Caco-2 (cell line): Measurements from ENCODE around the gene COG1. TPM values are rescaled to one million over a fixed set of nuclear protein-coding genes. Genes with fewer than 3 reads are reported as not detected.

ENCODE experiments used
- BruUV-seq: library from RNA; stranded (reverse); fragments of 400-500 nt; replicated peaks from 2 replicates; lab custom pipeline; 2021; lab: Mats Ljungman, UMichigan
- CTCF ChIA-PET: fragments of 300-600 bp; sonication (Branson Sonifier 250); formaldehyde crosslinking; loops from one replicate; lab custom pipeline; 2022; ENCODE audit warnings: antibody characterized with exemption; lab: Charles Lee
- POLR2A ChIA-PET: fragments of 300-600 bp; sonication (Branson Sonifier 250); formaldehyde crosslinking; loops from one replicate; lab custom pipeline; 2022; ENCODE audit warnings: antibody characterized with exemption; lab: Charles Lee
- DNase-seq, 2 experiments: peaks; one replicate each; pipeline versions ENCODE4 v3.0.0 to v3.0.0-alpha.2; 2020 to 2022
- H3K27me3 ChIP-seq: replicated peaks from 2 replicates; pipeline ENCODE4 v1.6.0; 2011; ENCODE audit warnings: low read length; ENCODE audit not compliant: control insufficient read depth, insufficient read depth
- H3K36me3 ChIP-seq: 2 replicates; pipeline ENCODE4 v1.5.1; 2011; ENCODE audit warnings: low read length; ENCODE audit not compliant: control insufficient read depth, insufficient read depth
- H3K4me1 ChIP-seq: fragments of 250-450 bp; sonication (Bioruptor Pico); 2 replicates; pipeline ENCODE4 v1.5.1; 2020; ENCODE audit warnings: mild to moderate bottlenecking
- H3K4me3 ChIP-seq: 2 replicates; pipeline ENCODE4 v1.5.1; 2011; ENCODE audit warnings: low read depth, mild to moderate bottlenecking, control low read depth, low read length
- H3K9me3 ChIP-seq: fragments of 250-450 bp; sonication (Bioruptor Pico); 2 replicates; pipeline ENCODE4 v1.5.1; 2020; ENCODE audit warnings: mild to moderate bottlenecking, moderate library complexity
- H3K27ac Mint-ChIP-seq: one replicate; pipeline ENCODE4 v1.8.0; 2022; ENCODE audit warnings: mixed read lengths; ENCODE audit not compliant: unreplicated experiment
- H3K27me3 Mint-ChIP-seq: one replicate; pipeline ENCODE4 v1.8.0; 2022; ENCODE audit warnings: mixed read lengths; ENCODE audit not compliant: insufficient read depth, unreplicated experiment
- H3K36me3 Mint-ChIP-seq: one replicate; pipeline ENCODE4 v1.8.0; 2022; ENCODE audit warnings: mild to moderate bottlenecking, mixed read lengths; ENCODE audit not compliant: insufficient read depth, unreplicated experiment
- H3K4me1 Mint-ChIP-seq: one replicate; pipeline ENCODE4 v1.8.0; 2022; ENCODE audit warnings: low read depth, mixed read lengths; ENCODE audit not compliant: unreplicated experiment
- H3K4me3 Mint-ChIP-seq: one replicate; pipeline ENCODE4 v1.8.0; 2022; ENCODE audit warnings: mild to moderate bottlenecking, moderate library complexity, mixed read lengths; ENCODE audit not compliant: unreplicated experiment
- H3K9me3 Mint-ChIP-seq: one replicate; pipeline ENCODE4 v1.8.0; 2022; ENCODE audit warnings: mixed read lengths; ENCODE audit not compliant: unreplicated experiment
- intact Hi-C: fragments of 100-400 bp; cut with micrococcal nuclease; formaldehyde crosslinking; loops from one replicate; pipeline ENCODE4 v1.10.0; 2022; ENCODE audit not compliant: unreplicated experiment
- total RNA-seq: library from RNA; stranded (reverse); gene quantifications from 2 replicates; pipeline ENCODE4 v1.2.3, GENCODE V29; 2022
- TF ChIP-seq, protein P1 (sequence below), 2 experiments: fragments of 200-600 bp in 1 of 2; IDR thresholded peaks; 1 replicate in 1 of 2; 2 replicates in 1 of 2; pipeline versions ENCODE4 v1.5.1 to v1.8.0; 2011 to 2022; ENCODE audit warnings: antibody characterized with exemption in 1 of 2, control low read depth in 1 of 2, inconsistent platforms in 1 of 2, low read depth in 1 of 2, low read length in 1 of 2, mild to moderate bottlenecking in 1 of 2, moderate library complexity in 1 of 2; ENCODE audit not compliant: insufficient read depth in 1 of 2, severe bottlenecking in 1 of 2, unreplicated experiment in 1 of 2

COG1 gene
- total RNA-seq, 1 experiment from 2014 or later, result 36.8 TPM

DNA sequence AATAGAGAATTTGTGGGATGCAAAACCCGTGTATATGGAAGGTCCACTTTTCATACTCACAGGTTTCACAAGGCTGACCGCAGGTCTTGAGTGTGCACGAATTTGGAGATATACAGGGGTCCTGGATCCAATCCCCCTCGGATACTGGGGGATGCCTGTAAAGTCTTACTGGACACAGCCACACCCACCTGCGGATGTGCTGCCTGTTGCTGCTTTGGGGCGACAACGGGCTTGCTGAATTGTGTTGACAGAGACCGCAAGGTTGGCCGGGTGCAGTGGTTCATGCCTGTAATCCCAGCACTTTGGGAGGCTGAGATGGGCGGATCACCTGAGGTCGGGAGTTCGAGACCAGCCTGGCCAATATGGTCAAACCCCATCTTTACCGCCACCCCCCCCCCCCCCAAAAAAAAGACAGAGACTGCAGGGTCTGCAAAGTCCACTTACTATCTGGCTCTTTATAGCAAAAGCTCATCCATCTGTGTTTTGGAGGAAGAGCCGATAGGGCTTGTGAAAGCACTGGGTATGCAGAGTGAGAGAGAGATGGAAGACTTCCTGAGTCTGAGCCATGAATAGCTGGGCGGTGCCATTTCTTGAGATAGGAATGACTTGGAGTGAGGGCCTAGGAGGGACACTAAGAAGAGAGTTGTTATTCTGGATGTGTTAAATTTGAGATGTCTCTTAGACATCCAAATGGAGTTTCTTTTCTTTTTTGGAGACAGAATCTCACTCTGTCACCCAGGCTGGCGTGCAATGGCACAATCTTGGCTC lies 6.4 kb upstream of the COG1 start:
- Mint-ChIP-seq H3K27me3 (no peaks in the 10 kb centered on the region), H3K4me1 (peaks cover 26% of the 10 kb centered on the region), H3K4me3 (no peak overlapping the region), H3K36me3 (peaks cover 49% of the 10 kb centered on the region), H3K27ac (peak overlapping the region; percentile 2), H3K9me3 (peaks cover 46% of the 10 kb centered on the region)
- intact Hi-C loops, result loop anchor here (2.0 kb wide), 1 partner anchor 30 kb away; no protein-coding TSS in a partner anchor
- no peak overlapping the region for H3K4me3 ChIP-seq
- DNase-seq, result no peak
- TF ChIP-seq, protein P1, sequence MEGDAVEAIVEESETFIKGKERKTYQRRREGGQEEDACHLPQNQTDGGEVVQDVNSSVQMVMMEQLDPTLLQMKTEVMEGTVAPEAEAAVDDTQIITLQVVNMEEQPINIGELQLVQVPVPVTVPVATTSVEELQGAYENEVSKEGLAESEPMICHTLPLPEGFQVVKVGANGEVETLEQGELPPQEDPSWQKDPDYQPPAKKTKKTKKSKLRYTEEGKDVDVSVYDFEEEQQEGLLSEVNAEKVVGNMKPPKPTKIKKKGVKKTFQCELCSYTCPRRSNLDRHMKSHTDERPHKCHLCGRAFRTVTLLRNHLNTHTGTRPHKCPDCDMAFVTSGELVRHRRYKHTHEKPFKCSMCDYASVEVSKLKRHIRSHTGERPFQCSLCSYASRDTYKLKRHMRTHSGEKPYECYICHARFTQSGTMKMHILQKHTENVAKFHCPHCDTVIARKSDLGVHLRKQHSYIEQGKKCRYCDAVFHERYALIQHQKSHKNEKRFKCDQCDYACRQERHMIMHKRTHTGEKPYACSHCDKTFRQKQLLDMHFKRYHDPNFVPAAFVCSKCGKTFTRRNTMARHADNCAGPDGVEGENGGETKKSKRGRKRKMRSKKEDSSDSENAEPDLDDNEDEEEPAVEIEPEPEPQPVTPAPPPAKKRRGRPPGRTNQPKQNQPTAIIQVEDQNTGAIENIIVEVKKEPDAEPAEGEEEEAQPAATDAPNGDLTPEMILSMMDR (IDR thresholded peaks at IDR 0.05; ENCODE audit: insufficient read depth in 1 of 2, low read depth in 1 of 2, low read length in 1 of 2, severe bottlenecking in 1 of 2, unreplicated experiment in 1 of 2), result no peak
- H3K27me3 ChIP-seq, result no peaks in the 10 kb centered on the region
- POLR2A ChIA-PET, result no interaction called here
- H3K4me1 ChIP-seq, result peaks cover 22% of the 10 kb centered on the region
- H3K36me3 ChIP-seq, result no peaks in the 10 kb centered on the region
- BruUV-seq, result no TSS peak
- H3K9me3 ChIP-seq, result peaks cover 15% of the 10 kb centered on the region
- CTCF ChIA-PET, result interaction anchor here (0.9 kb wide), 1 partner anchor 459 kb away, joined by 5 read pairs; no protein-coding TSS in a partner anchor

DNA sequence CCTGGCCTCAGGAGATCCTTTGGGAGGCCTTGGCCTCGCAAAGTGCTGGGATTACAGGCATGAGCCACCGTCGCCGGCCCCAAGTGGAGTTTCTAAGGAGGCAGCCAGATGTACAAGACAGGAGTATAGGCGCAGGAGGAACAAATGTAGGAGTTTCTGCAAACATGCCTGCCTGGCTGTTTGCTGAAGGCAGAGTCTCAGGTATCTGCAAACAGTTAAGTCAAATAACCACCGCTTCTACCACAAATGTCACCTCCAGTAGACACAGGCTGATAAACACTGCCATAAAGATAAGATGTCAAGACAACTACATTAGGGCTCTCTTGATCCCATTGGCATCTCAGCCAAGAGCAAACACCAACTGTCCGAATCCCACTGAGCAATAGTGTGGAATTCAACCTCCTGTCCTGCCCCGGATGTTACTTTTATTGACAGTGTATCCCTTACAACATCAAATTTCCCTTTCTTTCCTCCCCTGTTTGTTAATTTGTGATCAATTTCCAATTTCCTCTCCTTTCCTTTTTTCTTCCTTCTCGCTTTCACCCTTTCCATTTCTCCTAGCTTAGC lies 5.6 kb upstream of the COG1 start:
- H3K4me1 Mint-ChIP-seq, result peaks cover 26% of the 10 kb centered on the region
- DNase-seq, result peak; percentile 80 to 85
- H3K27me3 Mint-ChIP-seq, result no peaks in the 10 kb centered on the region
- Histone ChIP-seq H3K36me3 (no peaks in the 10 kb centered on the region), H3K4me3 (no peak overlapping the region), H3K27me3 (no peaks in the 10 kb centered on the region), H3K9me3 (peaks cover 15% of the 10 kb centered on the region), H3K4me1 (peaks cover 21% of the 10 kb centered on the region)
- H3K4me3 Mint-ChIP-seq, result no peak overlapping the region
- intact Hi-C loops, result loop anchor here (2.0 kb wide), 1 partner anchor 30 kb away; no protein-coding TSS in a partner anchor
- no TSS peak for BruUV-seq
- CTCF ChIA-PET, result no interaction called here
- H3K27ac Mint-ChIP-seq, result peak overlapping the region; percentile 2
- POLR2A ChIA-PET, result no interaction called here
- H3K9me3 Mint-ChIP-seq, result peaks cover 46% of the 10 kb centered on the region
- TF ChIP-seq, protein P1 (IDR thresholded peaks at IDR 0.05; ENCODE audit: insufficient read depth in 1 of 2, low read depth in 1 of 2, low read length in 1 of 2, severe bottlenecking in 1 of 2, unreplicated experiment in 1 of 2), result no peak
- peaks cover 51% of the 10 kb centered on the region for H3K36me3 Mint-ChIP-seq

DNA sequence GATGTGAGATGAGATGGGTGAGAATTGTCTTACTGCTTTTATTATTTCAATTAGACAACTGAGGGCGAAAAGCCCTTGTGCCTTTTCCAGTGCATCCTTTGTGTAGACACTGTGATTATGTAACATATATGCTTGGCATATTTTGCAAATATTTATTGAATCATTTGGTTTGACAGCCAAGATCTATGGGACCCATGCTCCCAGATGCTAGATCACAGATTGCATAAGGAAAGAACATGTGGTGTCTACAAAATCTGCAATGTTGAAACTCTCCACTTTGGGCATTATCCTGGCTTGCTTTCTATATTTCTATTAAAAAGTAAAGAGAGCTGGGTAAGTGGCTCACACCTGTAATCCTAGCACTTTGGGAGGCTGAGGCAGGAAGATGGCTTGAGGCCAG lies 4.8 kb upstream of the COG1 start:
- Mint-ChIP-seq H3K36me3 (peaks cover 54% of the 10 kb centered on the region), H3K4me3 (no peak overlapping the region), H3K4me1 (peaks cover 22% of the 10 kb centered on the region), H3K9me3 (peaks cover 40% of the 10 kb centered on the region), H3K27ac (peak overlapping the region; percentile 2), H3K27me3 (no peaks in the 10 kb centered on the region)
- H3K4me3 ChIP-seq, result no peak overlapping the region
- POLR2A ChIA-PET, result no interaction called here
- no peaks in the 10 kb centered on the region for H3K27me3 ChIP-seq
- CTCF ChIA-PET, result interaction anchor here (0.6 kb wide), 1 partner anchor 1160 kb away, joined by 4 read pairs; no protein-coding TSS in a partner anchor
- intact Hi-C loops, result loop anchor here (2.0 kb wide), 1 partner anchor 627 kb away; no protein-coding TSS in a partner anchor
- H3K4me1 ChIP-seq, result peaks cover 15% of the 10 kb centered on the region
- H3K9me3 ChIP-seq, result peaks cover 15% of the 10 kb centered on the region
- no TSS peak for BruUV-seq
- no peak for DNase-seq
- TF ChIP-seq, protein P1 (IDR thresholded peaks at IDR 0.05; ENCODE audit: insufficient read depth in 1 of 2, low read depth in 1 of 2, low read length in 1 of 2, severe bottlenecking in 1 of 2, unreplicated experiment in 1 of 2), result no peak
- H3K36me3 ChIP-seq, result no peaks in the 10 kb centered on the region
